ENCODE measurements around the gene HHIPL1. TPM values are rescaled to one million over a fixed set of nuclear protein-coding genes. Genes with fewer than 3 reads are reported as not detected.

Gene HHIPL1
- total and polyA plus RNA-seq, 2 experiments from 2014 or later: 0.83 to 1.4 TPM

- Histone ChIP-seq H3K27ac (peak overlapping the region; percentile 49), H3K36me3 (replicated peaks; ENCODE audit: insufficient read depth, low read depth) (no peaks in the 10 kb centered on the region), H3K4me3 (no peak overlapping the region), H3K9me2 (replicated peaks; ENCODE audit: insufficient read depth) (no peaks in the 10 kb centered on the region), H3K4me1 (ENCODE audit: insufficient read depth) (peaks cover 19% of the 10 kb centered on the region), H3K27me3 (no peaks in the 10 kb centered on the region), H3K4me2 (no peak overlapping the region), H3K9me3 (ENCODE audit: low read depth) (no peaks in the 10 kb centered on the region), H3K79me2 (no peaks in the 10 kb centered on the region), H2AFZ (no peak overlapping the region), H4K20me1 (ENCODE audit: insufficient read depth, poor library complexity, severe bottlenecking) (no peaks in the 10 kb centered on the region)
- DNase-seq (ENCODE audit: low spot score): no peak
- 90% methylated on average over 4 of the region's 4 CpGs for WGBS (ENCODE audit: low lambda C conversion rate, missing lambda C conversion rate)
- TF ChIP-seq EZH2phosphoT487 (IDR thresholded peaks at IDR 0.05; ENCODE audit: low read depth, severe bottlenecking, unreplicated experiment) (no peak), EZH2 (IDR thresholded peaks at IDR 0.05; ENCODE audit: borderline replicate concordance) (no peak)
- TF ChIP-seq, protein P1, sequence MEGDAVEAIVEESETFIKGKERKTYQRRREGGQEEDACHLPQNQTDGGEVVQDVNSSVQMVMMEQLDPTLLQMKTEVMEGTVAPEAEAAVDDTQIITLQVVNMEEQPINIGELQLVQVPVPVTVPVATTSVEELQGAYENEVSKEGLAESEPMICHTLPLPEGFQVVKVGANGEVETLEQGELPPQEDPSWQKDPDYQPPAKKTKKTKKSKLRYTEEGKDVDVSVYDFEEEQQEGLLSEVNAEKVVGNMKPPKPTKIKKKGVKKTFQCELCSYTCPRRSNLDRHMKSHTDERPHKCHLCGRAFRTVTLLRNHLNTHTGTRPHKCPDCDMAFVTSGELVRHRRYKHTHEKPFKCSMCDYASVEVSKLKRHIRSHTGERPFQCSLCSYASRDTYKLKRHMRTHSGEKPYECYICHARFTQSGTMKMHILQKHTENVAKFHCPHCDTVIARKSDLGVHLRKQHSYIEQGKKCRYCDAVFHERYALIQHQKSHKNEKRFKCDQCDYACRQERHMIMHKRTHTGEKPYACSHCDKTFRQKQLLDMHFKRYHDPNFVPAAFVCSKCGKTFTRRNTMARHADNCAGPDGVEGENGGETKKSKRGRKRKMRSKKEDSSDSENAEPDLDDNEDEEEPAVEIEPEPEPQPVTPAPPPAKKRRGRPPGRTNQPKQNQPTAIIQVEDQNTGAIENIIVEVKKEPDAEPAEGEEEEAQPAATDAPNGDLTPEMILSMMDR (IDR thresholded peaks at IDR 0.05; ENCODE audit: poor library complexity): no peak
Observed at GRCh38 chr14:99611646-99612045, 33.3 kb upstream of the HHIPL1 start.

DNA sequence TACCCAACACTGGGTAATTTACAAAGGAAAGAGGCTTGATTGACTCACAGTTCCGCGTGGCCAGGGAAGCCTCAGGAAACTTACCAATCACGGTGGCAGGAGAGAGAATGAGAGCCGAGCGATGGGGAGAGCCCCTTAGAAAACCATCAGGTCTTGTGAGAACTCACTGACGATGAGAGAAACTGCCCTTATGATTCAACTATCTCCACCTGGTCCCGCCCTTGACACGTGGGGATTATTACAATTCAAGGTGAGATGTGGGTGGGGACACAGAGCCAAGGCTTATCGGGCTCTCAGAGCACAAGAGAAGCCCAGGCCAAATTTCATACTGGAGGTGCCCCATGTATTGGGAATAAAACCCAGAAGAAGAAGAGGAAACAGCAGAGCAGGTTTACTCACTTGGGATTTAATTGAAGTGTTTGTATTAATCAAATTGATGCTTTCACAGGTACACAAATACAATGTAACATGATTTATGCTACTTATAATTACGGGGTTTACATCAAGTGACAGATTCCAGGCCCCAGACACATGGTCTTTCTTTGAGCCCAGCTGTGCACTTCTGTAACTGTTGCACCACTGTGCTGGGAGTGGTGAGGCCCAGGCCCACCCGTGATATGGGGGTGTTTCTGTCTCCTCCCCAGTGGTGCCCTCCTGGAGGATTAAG, 32.7 kb upstream of the HHIPL1 start:
- H3K9me2 ChIP-seq (replicated peaks; ENCODE audit: insufficient read depth): no peaks in the 10 kb centered on the region
- TF ChIP-seq EZH2phosphoT487 (IDR thresholded peaks at IDR 0.05; ENCODE audit: low read depth, severe bottlenecking, unreplicated experiment) (no peak), EZH2 (IDR thresholded peaks at IDR 0.05; ENCODE audit: borderline replicate concordance) (no peak)
- TF ChIP-seq, protein P1 (IDR thresholded peaks at IDR 0.05; ENCODE audit: poor library complexity): no peak
- DNase-seq (ENCODE audit: low spot score): peak; percentile 40
- H4K20me1 ChIP-seq (ENCODE audit: insufficient read depth, poor library complexity, severe bottlenecking): no peaks in the 10 kb centered on the region
- H3K79me2 ChIP-seq: no peaks in the 10 kb centered on the region
- H3K27me3 ChIP-seq: no peaks in the 10 kb centered on the region
- H3K4me3 ChIP-seq: no peak overlapping the region
- peak overlapping the region; percentile 49 for H3K27ac ChIP-seq
- H3K4me1 ChIP-seq (ENCODE audit: insufficient read depth): peaks cover 19% of the 10 kb centered on the region
- H2AFZ ChIP-seq: no peak overlapping the region
- no peaks in the 10 kb centered on the region for H3K36me3 ChIP-seq (replicated peaks; ENCODE audit: insufficient read depth, low read depth)
- peak overlapping the region; percentile 39 for H3K4me2 ChIP-seq
- WGBS (ENCODE audit: low lambda C conversion rate, missing lambda C conversion rate): 57% methylated on average over 11 of the region's 11 CpGs
- H3K9me3 ChIP-seq (ENCODE audit: low read depth): no peaks in the 10 kb centered on the region

DNA sequence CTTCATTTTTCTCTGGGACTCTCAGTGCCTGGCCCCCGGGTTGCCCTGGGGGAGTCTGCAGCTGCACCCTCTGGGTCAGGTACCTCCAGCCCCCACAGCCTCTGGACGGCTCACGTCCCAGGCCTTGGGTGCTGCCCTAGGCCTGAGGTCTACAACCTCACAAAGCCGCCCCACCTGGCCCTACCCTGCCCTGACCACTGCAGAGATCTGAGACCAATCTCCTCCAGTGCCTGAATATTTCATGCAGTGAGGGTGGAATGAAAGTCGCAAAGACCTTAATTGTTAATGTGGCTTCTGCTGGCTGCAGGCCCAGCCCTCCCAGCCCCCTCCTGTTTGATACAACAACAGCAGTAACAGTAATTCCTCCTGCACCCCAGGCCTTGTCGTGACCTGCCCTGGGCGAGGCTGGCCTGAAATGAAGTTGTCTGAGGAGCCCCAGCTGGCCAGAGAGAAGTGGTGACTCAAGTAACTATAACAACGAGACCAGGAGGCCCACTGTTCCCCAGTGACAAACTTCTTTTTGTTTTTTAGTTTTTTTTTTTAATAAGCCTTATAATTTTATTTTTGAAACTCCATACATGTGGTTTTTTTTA, 32.1 kb upstream of the HHIPL1 start:
- TF ChIP-seq EZH2 (IDR thresholded peaks at IDR 0.05; ENCODE audit: borderline replicate concordance) (no peak), EZH2phosphoT487 (IDR thresholded peaks at IDR 0.05; ENCODE audit: low read depth, severe bottlenecking, unreplicated experiment) (no peak)
- TF ChIP-seq, protein P1 (IDR thresholded peaks at IDR 0.05; ENCODE audit: poor library complexity): no peak
- Histone ChIP-seq H3K27me3 (no peaks in the 10 kb centered on the region), H3K9me3 (ENCODE audit: low read depth) (no peaks in the 10 kb centered on the region), H3K27ac (peak overlapping the region; percentile 4), H3K4me3 (no peak overlapping the region), H3K4me1 (ENCODE audit: insufficient read depth) (peaks cover 19% of the 10 kb centered on the region), H3K79me2 (no peaks in the 10 kb centered on the region), H4K20me1 (ENCODE audit: insufficient read depth, poor library complexity, severe bottlenecking) (no peaks in the 10 kb centered on the region), H2AFZ (no peak overlapping the region), H3K36me3 (replicated peaks; ENCODE audit: insufficient read depth, low read depth) (no peaks in the 10 kb centered on the region), H3K4me2 (peak overlapping the region; percentile 39), H3K9me2 (replicated peaks; ENCODE audit: insufficient read depth) (no peaks in the 10 kb centered on the region)
- 67% methylated on average over 8 of the region's 8 CpGs for WGBS (ENCODE audit: low lambda C conversion rate, missing lambda C conversion rate)
- DNase-seq (ENCODE audit: low spot score): peak; percentile 56
